Epithelial cell of proximal tubule (primary cell): ENCODE results near the gene STMN1. TPM values are rescaled to one million over a fixed set of nuclear protein-coding genes. Genes with fewer than 3 reads are reported as not detected.

ENCODE experiments used
- DNase-seq: peaks from one replicate; pipeline ENCODE4 v3.0.0-alpha.2; 2011; ENCODE audit warnings: low read depth
- H3K4me3 ChIP-seq: 2 replicates; pipeline ENCODE4 v1.5.1; 2011; ENCODE audit warnings: low read depth, mild to moderate bottlenecking, low read length
- CTCF ChIP-seq: conservative IDR thresholded peaks from 2 replicates; pipeline ENCODE4 v1.5.1; 2012; ENCODE audit warnings: low read depth, mild to moderate bottlenecking, low read length
- total RNA-seq: library from RNA; depleted of rRNA; stranded (reverse); fragments of >200 nt; gene quantifications from 2 replicates; pipeline ENCODE4 v1.2.3, GENCODE V29; 2015

The STMN1 gene
- total RNA-seq, 1 donor from 2014 or later: 554 TPM

GRCh38 chr1:25891606-25892005 lies 14.6 kb downstream of the STMN1 start:
- no peak for DNase-seq
- H3K4me3 ChIP-seq: no peak overlapping the region
- no peak for TF ChIP-seq CTCF

- DNase-seq: peak; percentile 71
- H3K4me3 ChIP-seq: no peak overlapping the region
- TF ChIP-seq CTCF: no peak
Observed at GRCh38 chr1:25890239-25891034, 15.8 kb downstream of the STMN1 start.

GRCh38 chr1:25889470-25889869 lies 16.7 kb downstream of the STMN1 start:
- no peak overlapping the region for H3K4me3 ChIP-seq
- DNase-seq: no peak
- peak; percentile 33 for TF ChIP-seq CTCF

- H3K4me3 ChIP-seq: no peak overlapping the region
- DNase-seq: no peak
Observed at GRCh38 chr1:25888426-25888987, 17.7 kb downstream of the STMN1 start.

GRCh38 chr1:25885602-25886001 lies 20.6 kb downstream of the STMN1 start:
- H3K4me3 ChIP-seq: no peak overlapping the region
- no peak for DNase-seq
- no peak for TF ChIP-seq CTCF

More at GRCh38 chr1:25888426-25888987, 17.7 kb downstream of the STMN1 start:
- no peak for TF ChIP-seq CTCF

- DNase-seq: no peak
- TF ChIP-seq CTCF: no peak
- no peak overlapping the region for H3K4me3 ChIP-seq
Observed at GRCh38 chr1:25881266-25881665, 25.0 kb downstream of the STMN1 start.
